ENCODE measurements around the gene SNRPA.
"Not testable (repeated sequence)": the region's sequence is repeated elsewhere in the genome, so short reads cannot be mapped to it uniquely, and the experiment has no call there.

Gene SNRPA

DNA sequence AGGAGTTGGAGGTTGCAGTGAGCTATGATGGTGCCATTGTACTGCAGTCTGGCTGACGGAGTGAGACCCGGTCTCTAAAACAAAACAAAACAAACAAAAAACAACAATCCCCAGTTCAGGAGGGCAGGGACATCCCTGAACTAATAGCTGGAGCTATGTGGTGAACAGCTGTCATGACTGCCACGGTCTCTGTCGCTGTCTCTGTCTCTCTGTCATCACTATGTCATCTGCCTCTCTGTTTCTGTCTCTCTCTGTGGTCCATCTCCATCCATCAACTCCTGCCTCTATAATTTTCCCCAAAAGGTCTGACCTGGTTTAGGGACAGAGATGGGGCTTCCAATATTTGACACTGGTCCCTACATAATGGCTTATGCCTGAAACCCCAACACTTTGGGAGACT, 26.7 kb upstream of the SNRPA start:
- no peak for ATAC-seq
- TF ChIP-seq BACH2 (CRISPR knock-in tag; IDR thresholded peaks at IDR 0.05; ENCODE audit: borderline replicate concordance) (no peak), ZFP30 (CRISPR knock-in tag; IDR thresholded peaks at IDR 0.05) (no peak), ZNF8 (CRISPR knock-in tag; IDR thresholded peaks at IDR 0.05) (no peak), OSR1 (CRISPR knock-in tag; IDR thresholded peaks at IDR 0.05) (no peak), RARB (CRISPR knock-in tag; IDR thresholded peaks at IDR 0.05) (no peak), ARNTL (CRISPR knock-in tag; IDR thresholded peaks at IDR 0.05; ENCODE audit: borderline replicate concordance, low read depth) (no peak), ESRRG (CRISPR knock-in tag; IDR thresholded peaks at IDR 0.05) (no peak), CSDC2 (CRISPR knock-in tag; IDR thresholded peaks at IDR 0.05) (no peak), TOX (CRISPR knock-in tag; IDR thresholded peaks at IDR 0.05; ENCODE audit: borderline replicate concordance) (no peak), SNAI2 (CRISPR knock-in tag; IDR thresholded peaks at IDR 0.05) (no peak), ISL1 (CRISPR knock-in tag; IDR thresholded peaks at IDR 0.05) (no peak)
- TF ChIP-seq, protein P1, sequence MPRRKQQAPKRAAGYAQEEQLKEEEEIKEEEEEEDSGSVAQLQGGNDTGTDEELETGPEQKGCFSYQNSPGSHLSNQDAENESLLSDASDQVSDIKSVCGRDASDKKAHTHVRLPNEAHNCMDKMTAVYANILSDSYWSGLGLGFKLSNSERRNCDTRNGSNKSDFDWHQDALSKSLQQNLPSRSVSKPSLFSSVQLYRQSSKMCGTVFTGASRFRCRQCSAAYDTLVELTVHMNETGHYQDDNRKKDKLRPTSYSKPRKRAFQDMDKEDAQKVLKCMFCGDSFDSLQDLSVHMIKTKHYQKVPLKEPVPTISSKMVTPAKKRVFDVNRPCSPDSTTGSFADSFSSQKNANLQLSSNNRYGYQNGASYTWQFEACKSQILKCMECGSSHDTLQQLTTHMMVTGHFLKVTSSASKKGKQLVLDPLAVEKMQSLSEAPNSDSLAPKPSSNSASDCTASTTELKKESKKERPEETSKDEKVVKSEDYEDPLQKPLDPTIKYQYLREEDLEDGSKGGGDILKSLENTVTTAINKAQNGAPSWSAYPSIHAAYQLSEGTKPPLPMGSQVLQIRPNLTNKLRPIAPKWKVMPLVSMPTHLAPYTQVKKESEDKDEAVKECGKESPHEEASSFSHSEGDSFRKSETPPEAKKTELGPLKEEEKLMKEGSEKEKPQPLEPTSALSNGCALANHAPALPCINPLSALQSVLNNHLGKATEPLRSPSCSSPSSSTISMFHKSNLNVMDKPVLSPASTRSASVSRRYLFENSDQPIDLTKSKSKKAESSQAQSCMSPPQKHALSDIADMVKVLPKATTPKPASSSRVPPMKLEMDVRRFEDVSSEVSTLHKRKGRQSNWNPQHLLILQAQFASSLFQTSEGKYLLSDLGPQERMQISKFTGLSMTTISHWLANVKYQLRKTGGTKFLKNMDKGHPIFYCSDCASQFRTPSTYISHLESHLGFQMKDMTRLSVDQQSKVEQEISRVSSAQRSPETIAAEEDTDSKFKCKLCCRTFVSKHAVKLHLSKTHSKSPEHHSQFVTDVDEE (CRISPR knock-in tag; IDR thresholded peaks at IDR 0.05) = no peak
- TF ChIP-seq, protein P2, sequence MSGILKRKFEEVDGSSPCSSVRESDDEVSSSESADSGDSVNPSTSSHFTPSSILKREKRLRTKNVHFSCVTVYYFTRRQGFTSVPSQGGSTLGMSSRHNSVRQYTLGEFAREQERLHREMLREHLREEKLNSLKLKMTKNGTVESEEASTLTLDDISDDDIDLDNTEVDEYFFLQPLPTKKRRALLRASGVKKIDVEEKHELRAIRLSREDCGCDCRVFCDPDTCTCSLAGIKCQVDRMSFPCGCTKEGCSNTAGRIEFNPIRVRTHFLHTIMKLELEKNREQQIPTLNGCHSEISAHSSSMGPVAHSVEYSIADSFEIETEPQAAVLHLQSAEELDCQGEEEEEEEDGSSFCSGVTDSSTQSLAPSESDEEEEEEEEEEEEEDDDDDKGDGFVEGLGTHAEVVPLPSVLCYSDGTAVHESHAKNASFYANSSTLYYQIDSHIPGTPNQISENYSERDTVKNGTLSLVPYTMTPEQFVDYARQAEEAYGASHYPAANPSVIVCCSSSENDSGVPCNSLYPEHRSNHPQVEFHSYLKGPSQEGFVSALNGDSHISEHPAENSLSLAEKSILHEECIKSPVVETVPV (CRISPR knock-in tag; IDR thresholded peaks at IDR 0.05) = no peak
- TF ChIP-seq, protein P3, sequence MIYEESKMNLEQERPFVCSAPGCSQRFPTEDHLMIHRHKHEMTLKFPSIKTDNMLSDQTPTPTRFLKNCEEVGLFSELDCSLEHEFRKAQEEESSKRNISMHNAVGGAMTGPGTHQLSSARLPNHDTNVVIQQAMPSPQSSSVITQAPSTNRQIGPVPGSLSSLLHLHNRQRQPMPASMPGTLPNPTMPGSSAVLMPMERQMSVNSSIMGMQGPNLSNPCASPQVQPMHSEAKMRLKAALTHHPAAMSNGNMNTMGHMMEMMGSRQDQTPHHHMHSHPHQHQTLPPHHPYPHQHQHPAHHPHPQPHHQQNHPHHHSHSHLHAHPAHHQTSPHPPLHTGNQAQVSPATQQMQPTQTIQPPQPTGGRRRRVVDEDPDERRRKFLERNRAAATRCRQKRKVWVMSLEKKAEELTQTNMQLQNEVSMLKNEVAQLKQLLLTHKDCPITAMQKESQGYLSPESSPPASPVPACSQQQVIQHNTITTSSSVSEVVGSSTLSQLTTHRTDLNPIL (CRISPR knock-in tag; IDR thresholded peaks at IDR 0.05; ENCODE audit: low read depth) = no peak

DNA sequence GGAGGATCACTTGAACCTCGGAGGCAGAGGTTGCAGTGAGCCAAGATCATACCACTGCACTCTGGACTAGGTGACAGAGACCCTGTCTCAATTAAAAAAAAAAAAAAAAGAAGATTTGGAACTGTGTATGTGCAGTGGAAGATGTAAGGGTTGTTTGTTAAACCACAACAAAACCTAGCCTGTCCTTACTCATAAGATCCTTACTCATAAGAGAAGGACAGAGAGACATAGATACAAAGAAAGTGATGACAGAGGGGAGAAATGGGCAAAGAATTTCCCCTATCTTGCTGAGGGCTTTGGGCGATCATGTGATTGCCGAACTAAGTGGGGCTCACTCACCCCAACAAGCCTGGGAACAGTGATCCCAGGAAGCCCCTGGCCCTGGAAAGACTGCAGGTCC, 26.1 kb upstream of the SNRPA start:
- ATAC-seq = no peak

DNA sequence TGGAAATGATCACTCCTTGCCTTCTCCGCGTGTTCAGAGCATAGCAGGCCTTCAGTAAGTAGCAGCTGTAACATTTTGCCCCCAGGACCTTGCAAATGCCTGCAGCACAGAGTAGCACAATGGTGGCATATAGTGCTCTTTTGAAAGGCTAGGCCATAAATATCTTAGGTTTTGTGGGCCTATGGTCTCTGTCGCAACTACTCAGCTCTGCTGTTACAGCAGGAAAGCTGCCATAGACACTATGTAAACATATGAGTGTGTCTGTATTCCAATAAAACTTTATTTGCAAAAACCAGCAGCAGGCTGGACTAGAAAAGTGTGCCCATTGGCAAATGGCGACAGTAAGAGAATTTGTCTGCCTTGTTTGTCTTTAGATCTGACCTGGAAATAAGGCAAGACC, 24.7 kb upstream of the SNRPA start:
- no peak for ATAC-seq
- TF ChIP-seq, protein P3 (CRISPR knock-in tag; IDR thresholded peaks at IDR 0.05; ENCODE audit: low read depth) = no peak
- TF ChIP-seq ZFP3 (CRISPR knock-in tag; IDR thresholded peaks at IDR 0.05) = no peak
- no peak for TF ChIP-seq ZFP30 (CRISPR knock-in tag; IDR thresholded peaks at IDR 0.05)
- TF ChIP-seq ZNF70 (CRISPR knock-in tag; IDR thresholded peaks at IDR 0.05) = no peak
- TF ChIP-seq TOX (CRISPR knock-in tag; IDR thresholded peaks at IDR 0.05; ENCODE audit: borderline replicate concordance) = no peak
- TF ChIP-seq, protein P1 (CRISPR knock-in tag; IDR thresholded peaks at IDR 0.05) = no peak
- no peak for TF ChIP-seq RARB (CRISPR knock-in tag; IDR thresholded peaks at IDR 0.05)
- TF ChIP-seq CSDC2 (CRISPR knock-in tag; IDR thresholded peaks at IDR 0.05) = no peak
- no peak for TF ChIP-seq SNAI2 (CRISPR knock-in tag; IDR thresholded peaks at IDR 0.05)
- TF ChIP-seq, protein P2 (CRISPR knock-in tag; IDR thresholded peaks at IDR 0.05) = no peak
- no peak for TF ChIP-seq OSR1 (CRISPR knock-in tag; IDR thresholded peaks at IDR 0.05)
- no peak for TF ChIP-seq GLIS3 (CRISPR knock-in tag; IDR thresholded peaks at IDR 0.05)
- no peak for TF ChIP-seq ISL1 (CRISPR knock-in tag; IDR thresholded peaks at IDR 0.05)
- no peak for TF ChIP-seq ZNF565 (CRISPR knock-in tag; conservative IDR thresholded peaks at IDR 0.05; ENCODE audit: low read depth)

More for the DNA sequence above, 26.1 kb upstream of the SNRPA start:
- TF ChIP-seq ZNF565 (CRISPR knock-in tag; conservative IDR thresholded peaks at IDR 0.05; ENCODE audit: low read depth) (no peak), SNAI2 (CRISPR knock-in tag; IDR thresholded peaks at IDR 0.05) (no peak), OSR1 (CRISPR knock-in tag; IDR thresholded peaks at IDR 0.05) (no peak), ZNF70 (CRISPR knock-in tag; IDR thresholded peaks at IDR 0.05) (no peak), GLIS3 (CRISPR knock-in tag; IDR thresholded peaks at IDR 0.05) (no peak)

DNA sequence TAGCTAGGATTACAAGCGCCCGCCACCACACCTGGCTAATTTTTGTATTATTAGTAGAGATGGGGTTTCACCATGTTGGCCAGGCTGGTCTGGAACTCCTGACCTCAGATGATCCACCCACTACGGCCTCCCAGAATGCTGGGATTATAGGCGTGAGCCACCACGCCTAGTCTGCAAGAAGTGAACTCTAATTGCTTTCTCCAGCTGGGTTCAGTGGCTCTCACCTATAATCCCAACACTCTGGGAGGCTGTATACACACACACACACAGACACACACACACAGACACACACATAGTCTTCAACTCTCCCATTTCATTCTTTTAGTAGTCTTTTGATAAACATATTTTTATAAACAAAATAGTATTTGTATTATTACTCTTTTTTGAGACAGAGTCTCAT, 20.9 kb upstream of the SNRPA start:
- not testable (repeated sequence) for ATAC-seq

DNA sequence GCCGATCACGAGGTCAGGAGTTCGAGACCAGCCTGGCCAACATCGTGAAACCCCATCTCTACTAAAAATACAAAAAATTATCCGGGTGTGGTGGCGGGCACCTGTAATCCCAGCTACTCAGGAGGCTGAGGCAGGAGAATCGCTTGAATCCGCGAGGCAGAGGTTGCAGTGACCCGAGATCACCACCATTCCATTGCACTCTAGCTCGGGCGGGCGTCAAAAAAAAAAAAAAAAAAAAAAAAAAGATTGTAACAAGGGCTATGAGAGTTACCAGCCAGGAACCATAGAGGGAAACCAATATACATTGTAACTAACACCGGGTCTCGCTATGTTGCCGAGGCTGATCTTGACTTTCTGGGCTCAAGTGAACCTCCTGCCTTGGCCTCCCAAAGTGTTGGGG, 18.7 kb upstream of the SNRPA start:
- ATAC-seq = not testable (repeated sequence)
